ENCODE results near the gene RHO.

The RHO gene

DNA sequence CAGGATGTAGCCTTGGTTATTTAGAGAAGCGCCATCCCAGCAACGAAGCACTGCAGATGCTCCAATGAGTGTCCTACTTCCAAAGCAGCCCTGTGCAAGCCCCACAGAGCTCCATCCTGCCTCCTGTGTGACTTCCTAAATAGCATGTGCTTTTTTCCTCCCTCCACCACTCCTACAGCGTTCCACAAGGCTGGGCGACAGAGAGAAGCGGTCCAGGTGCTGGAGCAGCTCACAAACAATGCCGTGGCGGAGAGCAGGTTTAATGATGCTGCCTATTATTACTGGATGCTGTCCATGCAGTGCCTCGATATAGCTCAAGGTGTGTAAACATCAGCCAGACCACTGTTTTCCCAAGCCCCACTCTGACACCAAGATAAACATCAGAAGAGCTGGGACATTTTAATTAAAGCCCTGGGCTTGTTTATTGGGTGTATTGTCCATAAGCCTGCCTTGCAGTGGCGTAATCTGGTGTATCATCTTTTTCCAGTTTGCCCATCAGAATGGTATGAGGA lies 22.2 kb upstream of the RHO start:
- ChIA-PET CTCF (no interaction called here), POLR2A (no interaction called here)
- TF ChIP-seq ELF4 (IDR thresholded peaks at IDR 0.05) = no peak
- TF ChIP-seq LEF1 (IDR thresholded peaks at IDR 0.05; ENCODE audit: borderline replicate concordance) = no peak
- TF ChIP-seq FOXK2 (IDR thresholded peaks at IDR 0.05) = no peak
- no peak for TF ChIP-seq ARNT (IDR thresholded peaks at IDR 0.05)
- no peak for TF ChIP-seq FOXM1 (IDR thresholded peaks at IDR 0.05; ENCODE audit: borderline replicate concordance)
- TF ChIP-seq TARDBP (IDR thresholded peaks at IDR 0.05) = no peak
- no peak for TF ChIP-seq SUZ12 (IDR thresholded peaks at IDR 0.05)
- TF ChIP-seq L3MBTL2 (conservative IDR thresholded peaks at IDR 0.05) = no peak
- TF ChIP-seq BHLHE40 (IDR thresholded peaks at IDR 0.05; ENCODE audit: borderline replicate concordance) = no peak
- TF ChIP-seq CTBP1 (IDR thresholded peaks at IDR 0.05; ENCODE audit: borderline replicate concordance) = no peak
- no peak for TF ChIP-seq ZNF384 (IDR thresholded peaks at IDR 0.05)
- no peak for TF ChIP-seq PKNOX1 (IDR thresholded peaks at IDR 0.05)
- no peak for DNase-seq (ENCODE audit: extremely low spot score)

DNA sequence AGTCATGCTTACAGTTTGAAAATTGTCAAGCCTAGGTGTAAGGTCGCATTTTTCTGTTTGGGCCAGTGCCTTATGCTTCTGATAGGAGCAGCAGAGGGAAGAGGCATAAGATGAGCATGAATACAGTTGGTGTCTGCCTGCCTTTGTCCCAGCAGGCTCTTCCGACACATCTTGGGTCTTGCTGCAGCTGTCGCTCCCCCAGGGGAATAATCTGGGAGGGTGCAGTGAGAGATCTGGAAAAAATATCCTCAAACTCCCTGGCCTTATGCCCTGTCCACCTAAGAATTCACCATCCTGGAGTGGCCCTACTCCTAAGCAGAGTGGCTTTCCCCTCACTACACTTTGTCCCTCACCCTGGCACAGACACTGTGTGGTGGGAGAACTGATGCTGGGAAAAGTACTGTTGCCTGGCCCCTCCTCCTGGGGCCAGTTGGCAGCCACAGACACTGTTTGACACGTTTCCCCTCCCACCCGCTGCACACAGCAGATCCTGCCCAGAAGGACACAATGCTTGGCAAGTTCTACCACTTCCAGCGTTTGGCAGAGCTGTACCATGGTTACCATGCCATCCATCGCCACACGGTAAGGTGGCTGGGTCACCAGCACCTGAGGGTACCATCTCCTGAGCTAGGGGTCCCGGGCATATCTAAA lies 21.1 kb upstream of the RHO start:
- TF ChIP-seq FOXK2 (IDR thresholded peaks at IDR 0.05) = no peak
- no peak for TF ChIP-seq CTBP1 (IDR thresholded peaks at IDR 0.05; ENCODE audit: borderline replicate concordance)
- TF ChIP-seq BHLHE40 (IDR thresholded peaks at IDR 0.05; ENCODE audit: borderline replicate concordance) = no peak
- no peak for TF ChIP-seq ARNT (IDR thresholded peaks at IDR 0.05)
- TF ChIP-seq HDGF (IDR thresholded peaks at IDR 0.05; ENCODE audit: borderline replicate concordance) = no peak
- TF ChIP-seq L3MBTL2 (conservative IDR thresholded peaks at IDR 0.05) = no peak
- no peak for TF ChIP-seq FOXM1 (IDR thresholded peaks at IDR 0.05; ENCODE audit: borderline replicate concordance)
- TF ChIP-seq FOXA1 (IDR thresholded peaks at IDR 0.05) = no peak
- TF ChIP-seq PKNOX1 (IDR thresholded peaks at IDR 0.05) = no peak
- no peak for TF ChIP-seq ZNF384 (IDR thresholded peaks at IDR 0.05)
- TF ChIP-seq NFRKB (IDR thresholded peaks at IDR 0.05) = no peak
- TF ChIP-seq SP1 (IDR thresholded peaks at IDR 0.05) = no peak
- TF ChIP-seq TARDBP (IDR thresholded peaks at IDR 0.05) = no peak
- no peak for TF ChIP-seq SUZ12 (IDR thresholded peaks at IDR 0.05)
- TF ChIP-seq ELF4 (IDR thresholded peaks at IDR 0.05) = no peak
- TF ChIP-seq LEF1 (IDR thresholded peaks at IDR 0.05; ENCODE audit: borderline replicate concordance) = no peak
- no peak for DNase-seq (ENCODE audit: extremely low spot score)
- ChIA-PET POLR2A (no interaction called here), CTCF (no interaction called here)

- POLR2A ChIA-PET = no interaction called here
- TF ChIP-seq ZNF384 (IDR thresholded peaks at IDR 0.05) (no peak), L3MBTL2 (conservative IDR thresholded peaks at IDR 0.05) (no peak), SUZ12 (IDR thresholded peaks at IDR 0.05) (no peak), ELF4 (IDR thresholded peaks at IDR 0.05) (no peak), LEF1 (IDR thresholded peaks at IDR 0.05; ENCODE audit: borderline replicate concordance) (no peak)
- DNase-seq (ENCODE audit: extremely low spot score) = no peak
- CTCF ChIA-PET = interaction anchor here (2.7 kb wide), 1 partner anchor 22 kb away, joined by 10 read pairs; no protein-coding TSS in a partner anchor
These were observed 15.8 kb upstream of the RHO start for GRCh38 chr3:129512595-129512994.

GRCh38 chr3:129513705-129514104 lies 14.7 kb upstream of the RHO start:
- CTCF ChIA-PET = no interaction called here
- no peak for DNase-seq (ENCODE audit: extremely low spot score)
- POLR2A ChIA-PET = no interaction called here
- TF ChIP-seq FOXK2 (IDR thresholded peaks at IDR 0.05) = no peak
- no peak for TF ChIP-seq ZNF384 (IDR thresholded peaks at IDR 0.05)
- no peak for TF ChIP-seq PKNOX1 (IDR thresholded peaks at IDR 0.05)
- no peak for TF ChIP-seq NFRKB (IDR thresholded peaks at IDR 0.05)
- no peak for TF ChIP-seq FOXA1 (IDR thresholded peaks at IDR 0.05)
- no peak for TF ChIP-seq FOXM1 (IDR thresholded peaks at IDR 0.05; ENCODE audit: borderline replicate concordance)
- no peak for TF ChIP-seq CTBP1 (IDR thresholded peaks at IDR 0.05; ENCODE audit: borderline replicate concordance)
- no peak for TF ChIP-seq SP1 (IDR thresholded peaks at IDR 0.05)
- no peak for TF ChIP-seq ARNT (IDR thresholded peaks at IDR 0.05)
- no peak for TF ChIP-seq SUZ12 (IDR thresholded peaks at IDR 0.05)
- TF ChIP-seq TARDBP (IDR thresholded peaks at IDR 0.05) = no peak
- TF ChIP-seq HDGF (IDR thresholded peaks at IDR 0.05; ENCODE audit: borderline replicate concordance) = no peak
- TF ChIP-seq LEF1 (IDR thresholded peaks at IDR 0.05; ENCODE audit: borderline replicate concordance) = no peak
- no peak for TF ChIP-seq BHLHE40 (IDR thresholded peaks at IDR 0.05; ENCODE audit: borderline replicate concordance)
- TF ChIP-seq ELF4 (IDR thresholded peaks at IDR 0.05) = no peak

DNA sequence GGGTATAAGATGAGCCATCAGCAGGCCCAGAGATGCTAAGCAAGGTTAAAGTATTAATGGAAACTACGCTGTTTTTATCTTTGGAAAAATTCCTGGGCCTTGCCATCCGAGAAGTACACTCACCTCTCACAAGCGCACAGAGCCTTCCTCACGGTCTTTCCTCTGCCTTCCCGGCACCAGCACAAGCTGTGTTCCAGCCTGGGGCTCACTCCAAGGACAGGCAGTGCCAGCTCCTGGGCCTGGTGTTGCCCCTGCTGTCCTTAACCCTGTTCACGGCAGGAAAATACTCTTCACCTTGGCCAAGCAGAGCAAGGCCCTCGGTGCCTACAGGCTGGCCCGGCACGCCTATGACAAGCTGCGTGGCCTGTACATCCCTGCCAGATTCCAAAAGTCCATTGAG lies 14.3 kb upstream of the RHO start:
- CTCF ChIA-PET = no interaction called here

More for the DNA sequence above, 14.3 kb upstream of the RHO start:
- DNase-seq (ENCODE audit: extremely low spot score) = no peak
- POLR2A ChIA-PET = no interaction called here
- no peak for TF ChIP-seq FOXA1 (IDR thresholded peaks at IDR 0.05)
- no peak for TF ChIP-seq HDGF (IDR thresholded peaks at IDR 0.05; ENCODE audit: borderline replicate concordance)
- TF ChIP-seq BHLHE40 (IDR thresholded peaks at IDR 0.05; ENCODE audit: borderline replicate concordance) = no peak
- no peak for TF ChIP-seq TARDBP (IDR thresholded peaks at IDR 0.05)
- no peak for TF ChIP-seq ARNT (IDR thresholded peaks at IDR 0.05)
- TF ChIP-seq CTBP1 (IDR thresholded peaks at IDR 0.05; ENCODE audit: borderline replicate concordance) = no peak
- no peak for TF ChIP-seq PKNOX1 (IDR thresholded peaks at IDR 0.05)
- TF ChIP-seq FOXK2 (IDR thresholded peaks at IDR 0.05) = no peak
- no peak for TF ChIP-seq ZNF384 (IDR thresholded peaks at IDR 0.05)
- TF ChIP-seq LEF1 (IDR thresholded peaks at IDR 0.05; ENCODE audit: borderline replicate concordance) = no peak
- TF ChIP-seq SUZ12 (IDR thresholded peaks at IDR 0.05) = no peak
- TF ChIP-seq L3MBTL2 (conservative IDR thresholded peaks at IDR 0.05) = no peak
- no peak for TF ChIP-seq SP1 (IDR thresholded peaks at IDR 0.05)
- no peak for TF ChIP-seq NFRKB (IDR thresholded peaks at IDR 0.05)
- TF ChIP-seq FOXM1 (IDR thresholded peaks at IDR 0.05; ENCODE audit: borderline replicate concordance) = no peak
- TF ChIP-seq ELF4 (IDR thresholded peaks at IDR 0.05) = no peak
